ENCODE measurements around the gene HGS.

HGS gene, protein sequence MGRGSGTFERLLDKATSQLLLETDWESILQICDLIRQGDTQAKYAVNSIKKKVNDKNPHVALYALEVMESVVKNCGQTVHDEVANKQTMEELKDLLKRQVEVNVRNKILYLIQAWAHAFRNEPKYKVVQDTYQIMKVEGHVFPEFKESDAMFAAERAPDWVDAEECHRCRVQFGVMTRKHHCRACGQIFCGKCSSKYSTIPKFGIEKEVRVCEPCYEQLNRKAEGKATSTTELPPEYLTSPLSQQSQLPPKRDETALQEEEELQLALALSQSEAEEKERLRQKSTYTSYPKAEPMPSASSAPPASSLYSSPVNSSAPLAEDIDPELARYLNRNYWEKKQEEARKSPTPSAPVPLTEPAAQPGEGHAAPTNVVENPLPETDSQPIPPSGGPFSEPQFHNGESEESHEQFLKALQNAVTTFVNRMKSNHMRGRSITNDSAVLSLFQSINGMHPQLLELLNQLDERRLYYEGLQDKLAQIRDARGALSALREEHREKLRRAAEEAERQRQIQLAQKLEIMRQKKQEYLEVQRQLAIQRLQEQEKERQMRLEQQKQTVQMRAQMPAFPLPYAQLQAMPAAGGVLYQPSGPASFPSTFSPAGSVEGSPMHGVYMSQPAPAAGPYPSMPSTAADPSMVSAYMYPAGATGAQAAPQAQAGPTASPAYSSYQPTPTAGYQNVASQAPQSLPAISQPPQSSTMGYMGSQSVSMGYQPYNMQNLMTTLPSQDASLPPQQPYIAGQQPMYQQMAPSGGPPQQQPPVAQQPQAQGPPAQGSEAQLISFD

DNA sequence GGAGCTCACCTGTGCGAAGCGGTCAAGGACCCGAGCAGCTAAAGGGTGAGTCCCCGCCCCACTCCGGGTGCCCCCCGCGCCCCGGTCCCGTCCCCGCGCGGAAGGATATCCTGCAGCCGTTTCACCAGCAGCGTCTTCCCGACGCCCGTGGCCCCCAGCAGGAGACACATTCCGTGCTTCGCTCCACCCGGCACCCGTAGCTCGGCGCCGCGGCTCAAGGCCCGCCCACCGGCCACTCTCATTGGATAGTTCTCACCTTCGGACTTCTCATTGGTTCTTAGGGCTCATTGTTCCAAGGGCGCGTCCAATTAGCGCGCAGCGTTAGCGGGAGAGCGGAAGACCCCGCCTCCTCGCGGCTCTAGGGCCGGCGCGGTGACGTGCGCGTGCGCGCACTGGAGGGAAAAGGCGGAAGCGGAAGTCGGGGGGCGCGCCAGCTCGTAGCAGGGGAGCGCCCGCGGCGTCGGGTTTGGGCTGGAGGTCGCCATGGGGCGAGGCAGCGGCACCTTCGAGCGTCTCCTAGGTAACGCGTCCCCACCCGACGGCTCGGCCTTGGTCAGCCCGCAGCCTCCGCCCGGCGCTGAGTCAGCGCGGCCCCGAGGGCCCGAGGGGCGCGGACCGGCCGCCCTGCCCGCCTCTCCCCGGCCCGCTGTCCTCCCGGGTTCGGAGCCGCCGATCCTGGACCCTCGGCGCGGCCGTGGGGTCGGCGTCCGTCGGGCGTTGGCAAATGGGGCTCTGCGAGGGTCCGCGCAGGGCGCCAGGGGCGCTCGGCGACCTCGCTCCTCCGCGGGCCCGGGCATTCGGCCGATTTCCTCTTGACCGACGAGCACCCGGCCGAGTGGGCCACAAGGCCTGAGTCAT lies at the start of gene HGS, which contains the start of gene ARL16:
Gene HGS (plus strand): TSS at position 428 of the 858 bp plus-strand sequence. CDS start 56 bp downstream, at position 484.
Gene ARL16 (minus strand): TSS at position 214 of the 858 bp plus-strand sequence. CDS start 44 bp downstream, at position 170.
- DNase-seq (ENCODE audit: low read depth), result peak; percentile 94

DNA sequence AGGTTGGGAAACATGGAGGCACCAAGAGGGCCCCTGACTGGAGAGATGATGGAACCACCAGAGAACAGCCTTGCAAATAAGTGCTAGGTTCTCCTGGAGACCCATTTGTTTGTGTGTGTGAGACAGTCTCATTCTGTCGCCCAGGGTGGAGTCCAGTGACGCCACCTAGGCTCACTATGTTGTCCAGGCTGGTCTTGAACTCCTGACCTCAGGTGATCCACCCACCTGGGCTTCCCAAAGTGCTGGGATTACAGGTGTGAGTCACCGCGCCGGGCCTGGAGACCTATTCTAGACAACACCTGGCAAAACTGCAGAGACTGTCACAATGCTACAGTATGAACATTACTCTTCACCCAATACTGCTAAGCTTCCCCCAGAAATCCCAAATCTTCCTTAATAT lies 48.4 kb upstream of the HGS start:
- DNase-seq (ENCODE audit: low read depth), result no peak

DNA sequence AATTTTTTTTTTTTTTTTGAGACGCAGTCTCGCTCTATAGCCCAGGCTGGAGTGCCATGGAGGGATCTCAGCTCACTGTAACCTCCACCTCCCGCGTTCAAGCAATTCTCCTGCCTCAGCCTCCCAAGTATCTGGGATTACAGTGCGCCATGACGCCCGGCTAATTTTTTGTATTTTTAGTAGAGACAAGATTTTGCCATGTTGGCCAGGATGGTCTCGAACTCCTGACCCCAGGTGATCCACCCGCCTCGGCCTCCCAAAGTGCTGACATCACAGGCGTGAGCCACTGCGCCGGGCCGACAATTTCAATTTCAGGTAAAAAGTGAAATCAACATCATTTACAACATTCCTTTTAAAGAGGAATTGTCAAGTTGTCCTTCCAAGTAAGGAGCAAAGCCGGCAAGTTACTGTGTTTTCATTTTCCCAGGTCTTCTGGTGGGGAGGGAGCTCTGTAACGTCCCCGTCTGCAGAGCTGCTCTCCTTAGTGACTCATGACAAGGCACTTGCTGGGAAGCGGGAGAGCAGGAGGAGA lies 47.8 kb upstream of the HGS start:
- no peak for DNase-seq (ENCODE audit: low read depth)

DNA sequence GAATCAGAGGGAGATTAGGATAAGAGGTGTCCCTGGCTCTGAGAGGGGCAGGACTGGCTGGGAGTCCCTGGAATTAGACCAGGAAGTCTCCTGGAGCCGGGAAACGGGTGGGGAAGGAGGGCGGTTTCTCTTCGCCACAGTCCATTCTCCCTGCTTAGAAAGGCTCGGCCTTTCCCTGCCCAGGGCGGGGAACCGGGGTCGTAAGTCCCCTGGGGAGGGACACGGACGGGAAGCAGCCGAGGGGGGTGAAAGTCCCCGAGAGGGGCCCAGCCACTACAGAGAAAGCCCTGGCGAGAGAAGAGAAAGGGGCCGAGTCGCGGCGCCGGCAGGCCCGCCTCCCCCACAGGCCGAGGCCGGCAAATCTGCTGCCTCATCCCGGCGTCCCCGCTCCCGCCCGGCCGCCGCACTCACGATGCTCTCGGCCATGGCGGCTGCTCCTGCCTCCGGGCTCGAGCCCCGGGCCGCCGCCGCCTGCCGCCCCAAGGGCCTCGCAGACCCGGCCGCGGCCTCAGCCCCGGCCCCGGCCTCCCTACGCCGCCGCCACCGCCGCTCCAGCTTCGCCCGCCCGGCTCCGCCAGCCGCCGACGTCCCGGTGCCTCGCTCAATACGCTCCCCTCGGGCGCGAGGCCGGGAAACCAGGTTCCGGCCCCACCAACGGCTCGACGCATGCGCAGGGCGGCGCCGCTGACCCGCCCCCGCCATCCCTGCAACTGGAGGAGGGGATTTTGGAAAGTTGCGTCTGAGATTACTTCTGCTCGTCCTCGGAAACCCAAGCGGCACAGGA lies 47.1 kb upstream of the HGS start, which contains the start of the genes NPLOC4 and TSPAN10:
Gene NPLOC4 (minus strand): TSS at position 608 of the 784 bp plus-strand sequence. CDS start 182 bp downstream, at position 426.
Gene TSPAN10 (plus strand): TSS at position 692 of the 784 bp plus-strand sequence. CDS start 5,217 bp downstream, outside the sequence.
- peak; percentile 86 for DNase-seq (ENCODE audit: low read depth)

DNA sequence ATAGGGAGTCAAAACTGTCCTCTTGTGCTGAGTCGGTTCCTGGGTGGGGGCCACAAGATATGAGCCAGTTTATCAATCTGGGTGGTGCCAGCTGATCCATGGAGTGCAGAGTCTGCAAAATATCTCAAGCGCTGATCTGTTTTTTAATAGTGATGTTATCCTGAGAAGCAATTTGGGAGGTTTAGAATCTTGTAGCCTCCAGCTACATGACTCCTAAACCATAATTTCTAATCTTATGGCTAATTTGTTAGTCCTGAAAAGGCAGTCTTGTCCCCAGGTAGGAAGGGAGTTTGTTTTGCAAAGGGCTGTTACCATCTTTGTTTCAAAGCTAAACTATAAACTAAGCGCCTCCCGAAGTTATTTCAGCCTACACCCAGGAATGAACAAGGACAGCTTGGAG lies 45.1 kb upstream of the HGS start:
- no peak for DNase-seq (ENCODE audit: low read depth)

DNA sequence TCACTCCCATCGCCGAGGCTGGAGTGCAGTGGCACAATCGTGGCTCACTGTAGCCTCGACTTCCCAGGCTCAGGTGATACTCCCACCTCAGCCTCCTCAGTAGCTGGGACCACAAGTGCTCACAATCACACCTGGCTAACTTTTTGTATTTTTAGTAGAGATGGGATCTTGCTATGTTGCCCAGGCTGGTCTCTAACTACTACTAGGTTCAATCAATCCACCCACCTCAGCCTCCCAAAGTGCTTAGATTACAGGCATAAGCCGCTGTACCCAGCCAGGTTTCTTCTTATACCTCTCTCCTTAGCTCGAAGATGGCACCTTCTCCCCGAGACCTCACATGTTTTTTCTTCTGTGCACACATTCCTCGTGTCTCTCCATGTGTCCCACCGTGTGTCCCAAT lies 43.8 kb upstream of the HGS start:
- no peak for DNase-seq (ENCODE audit: low read depth)

DNA sequence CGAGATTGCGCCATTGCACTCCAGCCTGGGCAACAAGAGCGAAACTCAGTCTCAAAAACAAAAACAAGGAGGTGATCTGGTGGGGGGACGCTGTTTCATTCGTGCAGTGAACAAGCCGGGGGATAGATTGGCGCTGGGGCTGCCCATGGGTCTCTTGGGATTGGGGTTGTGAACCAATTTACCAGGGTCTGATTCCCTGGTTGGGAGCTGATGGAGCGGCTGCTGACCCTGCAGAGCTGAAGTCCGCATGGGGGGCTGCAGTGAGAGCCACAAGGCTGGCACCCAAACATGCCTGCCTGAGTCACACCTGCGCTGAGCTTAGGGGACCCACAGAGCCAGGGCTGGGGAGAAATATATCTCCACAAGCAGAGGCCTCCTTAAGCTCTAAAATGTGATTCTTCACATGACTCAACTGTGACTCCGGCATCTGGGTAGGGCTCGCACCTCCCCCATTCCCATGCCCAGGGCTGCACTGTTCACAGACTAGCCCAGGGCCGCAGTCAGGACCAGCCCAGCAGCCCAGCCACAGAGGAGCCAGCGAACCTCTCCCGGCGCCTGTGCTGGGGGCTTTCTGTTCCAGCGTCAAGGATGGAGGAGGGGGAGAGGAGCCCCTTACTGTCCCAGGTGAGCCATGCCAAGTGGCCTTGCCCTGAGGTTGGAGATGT lies 41.9 kb upstream of the HGS start:
- DNase-seq (ENCODE audit: low read depth), result no peak

DNA sequence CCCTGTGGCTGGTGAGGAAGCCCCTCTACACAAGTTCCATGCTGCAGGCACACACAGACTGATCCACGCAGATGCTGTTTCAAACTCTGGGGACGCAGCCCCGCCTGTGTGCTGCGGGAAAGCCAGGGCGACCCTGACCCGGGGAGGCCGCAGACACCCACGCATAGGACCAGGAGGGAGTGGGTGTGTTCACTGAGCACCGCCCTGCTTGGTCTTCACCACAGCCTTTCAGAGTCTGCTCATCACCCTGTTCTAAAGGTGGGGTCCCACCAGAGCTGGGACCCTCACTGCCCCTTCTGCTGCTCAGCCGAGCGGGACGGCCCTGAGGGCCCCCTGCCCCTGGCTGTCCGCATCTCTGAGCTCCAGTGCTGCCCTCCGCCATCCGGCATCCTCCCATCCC lies 39.3 kb upstream of the HGS start:
- no peak for DNase-seq (ENCODE audit: low read depth)

DNA sequence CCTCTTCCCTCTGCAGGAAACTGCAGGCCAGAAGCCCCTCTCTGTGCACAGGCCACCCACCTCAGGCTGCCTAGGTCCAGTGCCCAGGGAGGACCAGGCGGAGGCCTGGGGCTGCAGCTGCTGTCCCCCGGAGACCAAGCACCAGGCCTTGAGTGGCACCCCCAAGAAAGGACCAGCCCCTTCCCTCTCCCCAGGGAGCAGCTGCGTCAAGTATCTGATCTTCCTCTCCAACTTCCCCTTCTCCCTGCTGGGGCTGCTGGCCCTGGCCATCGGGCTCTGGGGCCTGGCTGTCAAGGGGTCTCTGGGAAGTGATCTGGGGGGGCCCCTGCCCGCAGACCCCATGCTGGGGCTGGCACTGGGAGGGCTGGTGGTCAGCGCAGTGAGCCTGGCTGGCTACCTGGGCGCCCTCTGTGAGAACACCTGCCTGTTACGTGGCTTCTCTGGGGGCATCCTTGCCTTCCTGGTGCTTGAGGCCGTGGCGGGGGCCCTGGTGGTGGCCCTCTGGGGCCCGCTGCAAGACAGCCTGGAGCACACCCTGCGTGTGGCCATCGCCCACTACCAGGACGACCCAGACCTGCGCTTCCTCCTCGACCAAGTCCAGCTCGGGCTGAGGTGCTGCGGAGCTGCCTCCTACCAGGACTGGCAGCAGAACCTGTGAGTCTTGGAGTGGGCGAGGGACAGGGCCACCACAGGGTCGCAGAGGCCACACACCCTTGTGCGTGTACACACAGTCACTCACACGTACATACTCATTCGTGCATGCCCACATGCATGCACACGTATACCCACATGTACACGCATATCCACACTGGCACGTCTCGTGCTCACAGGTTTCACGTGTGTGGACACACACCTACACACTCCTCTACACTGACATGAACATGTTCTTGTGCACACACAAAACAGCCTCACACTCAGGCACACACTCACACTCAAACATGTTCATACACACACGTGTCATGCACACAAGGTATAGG lies 38.5 kb upstream of the HGS start:
- DNase-seq (ENCODE audit: low read depth), result no peak

DNA sequence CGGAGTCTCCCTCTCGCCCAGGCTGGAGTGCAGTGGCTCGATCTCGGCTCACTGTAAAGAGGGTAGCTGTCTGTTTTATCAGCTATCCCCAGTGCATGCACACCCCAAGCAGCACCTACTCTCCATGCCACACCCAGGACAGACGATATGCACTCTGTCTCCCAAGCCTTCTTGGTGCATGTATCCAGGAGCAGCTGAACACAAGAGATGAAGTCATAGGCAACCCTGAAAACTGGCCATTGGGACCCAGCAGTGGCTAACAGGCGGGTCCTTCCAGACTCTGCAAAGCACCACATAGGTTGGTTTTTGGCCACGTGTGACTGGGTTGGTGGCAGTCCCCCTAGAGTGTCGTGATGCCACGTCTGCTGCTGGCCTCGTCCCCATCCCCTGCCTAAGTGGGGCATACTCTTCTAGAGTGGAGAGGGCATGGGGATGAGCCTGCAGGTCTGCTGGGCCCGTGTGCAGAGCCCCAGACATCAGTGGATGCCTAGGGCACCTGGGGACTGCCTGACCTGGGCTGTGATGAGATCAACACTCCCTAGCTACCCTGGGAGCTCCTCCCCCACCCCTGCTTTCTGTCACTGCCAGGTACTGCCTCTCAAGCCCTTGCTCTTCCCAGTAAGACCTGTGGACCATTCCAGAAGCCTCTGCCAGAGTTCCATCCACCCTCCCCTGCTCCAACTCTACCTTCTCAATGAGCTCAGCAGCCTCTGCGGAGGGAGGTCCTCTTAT lies 36.8 kb upstream of the HGS start:
- no peak for DNase-seq (ENCODE audit: low read depth)

DNA sequence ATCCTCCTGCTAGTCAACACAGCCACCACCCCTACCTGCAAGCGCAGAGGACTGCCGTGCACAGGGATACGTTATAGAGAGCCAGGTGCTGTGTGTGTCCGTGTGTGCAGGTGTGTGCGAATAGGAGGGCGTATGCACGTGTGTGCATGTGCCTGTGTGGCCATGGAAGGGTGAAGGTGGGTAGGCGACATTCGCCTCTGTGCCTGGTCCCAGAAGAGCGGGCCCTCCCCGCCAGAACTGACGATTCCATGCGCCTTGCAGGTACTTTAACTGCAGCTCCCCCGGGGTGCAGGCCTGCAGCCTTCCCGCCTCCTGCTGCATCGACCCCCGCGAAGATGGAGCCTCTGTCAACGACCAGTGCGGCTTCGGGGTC lies 36.2 kb upstream of the HGS start:
- DNase-seq (ENCODE audit: low read depth), result no peak

DNA sequence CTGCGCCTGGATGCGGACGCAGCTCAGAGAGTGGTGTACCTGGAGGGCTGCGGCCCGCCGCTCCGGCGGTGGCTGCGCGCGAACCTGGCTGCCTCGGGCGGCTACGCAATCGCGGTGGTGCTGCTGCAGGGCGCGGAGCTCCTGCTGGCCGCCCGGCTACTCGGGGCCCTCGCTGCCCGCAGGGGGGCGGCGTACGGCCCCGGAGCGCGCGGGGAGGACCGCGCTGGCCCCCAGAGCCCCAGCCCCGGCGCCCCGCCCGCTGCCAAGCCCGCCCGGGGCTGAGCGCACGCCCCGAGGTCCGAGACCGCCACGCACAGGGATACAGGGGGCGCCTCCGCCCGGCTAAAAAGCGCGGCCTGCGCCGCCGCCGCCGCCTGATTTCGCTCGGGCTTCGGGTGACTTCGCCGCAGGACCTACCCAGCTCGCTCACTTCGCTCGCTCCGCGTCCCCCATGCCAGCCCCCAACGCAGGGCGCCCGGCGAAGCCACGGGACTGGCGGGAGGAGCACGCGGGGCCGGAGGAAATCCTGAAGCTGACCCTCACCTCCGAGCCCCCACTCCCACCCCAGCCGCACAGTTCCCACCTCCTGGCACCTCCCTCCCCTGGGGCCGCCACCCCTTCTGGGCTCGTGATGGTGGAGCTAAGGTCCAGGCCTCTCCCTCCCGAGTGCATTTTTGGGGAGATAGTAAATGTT lies 35.7 kb upstream of the HGS start:
- no peak for DNase-seq (ENCODE audit: low read depth)

DNA sequence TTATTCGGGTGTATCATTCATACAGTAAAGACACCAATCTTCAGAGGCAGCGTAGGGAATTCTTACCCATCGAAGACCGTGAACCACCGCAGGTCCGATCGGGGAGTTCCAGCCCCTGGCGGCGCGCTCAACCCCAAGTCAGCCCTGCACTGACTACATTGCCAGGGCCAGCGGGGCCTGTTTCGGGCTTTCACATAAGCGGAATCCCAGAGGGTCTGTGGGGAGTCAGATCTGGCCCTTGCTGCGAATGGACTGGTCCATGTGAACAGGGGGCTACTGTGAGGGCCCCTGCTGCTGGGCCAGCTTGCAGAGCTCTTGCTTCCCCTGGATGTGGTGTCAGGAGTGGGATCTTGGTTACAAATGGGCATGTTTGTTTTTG lies 35.1 kb upstream of the HGS start:
- DNase-seq (ENCODE audit: low read depth), result no peak

DNA sequence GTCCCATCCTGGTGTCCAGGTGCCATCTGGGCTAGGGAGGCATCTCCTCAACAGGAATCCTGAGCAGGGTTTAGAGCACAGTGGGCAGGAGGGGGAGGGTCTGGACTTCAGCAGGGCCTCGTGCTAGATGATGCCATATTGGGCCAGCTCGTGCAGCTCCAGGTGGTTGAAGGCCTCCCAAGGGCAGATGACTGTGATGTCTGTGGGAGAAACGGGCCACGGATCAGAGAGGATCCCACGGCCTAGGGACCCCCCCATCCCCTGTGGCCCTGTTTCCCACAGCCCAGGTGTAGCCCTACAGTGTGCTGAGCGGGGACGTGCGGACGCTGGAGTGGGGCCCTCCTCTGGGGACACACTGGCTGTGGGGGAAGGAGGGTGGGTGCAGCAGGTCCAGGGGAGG lies 32.9 kb upstream of the HGS start:
- no peak for DNase-seq (ENCODE audit: low read depth)

DNA sequence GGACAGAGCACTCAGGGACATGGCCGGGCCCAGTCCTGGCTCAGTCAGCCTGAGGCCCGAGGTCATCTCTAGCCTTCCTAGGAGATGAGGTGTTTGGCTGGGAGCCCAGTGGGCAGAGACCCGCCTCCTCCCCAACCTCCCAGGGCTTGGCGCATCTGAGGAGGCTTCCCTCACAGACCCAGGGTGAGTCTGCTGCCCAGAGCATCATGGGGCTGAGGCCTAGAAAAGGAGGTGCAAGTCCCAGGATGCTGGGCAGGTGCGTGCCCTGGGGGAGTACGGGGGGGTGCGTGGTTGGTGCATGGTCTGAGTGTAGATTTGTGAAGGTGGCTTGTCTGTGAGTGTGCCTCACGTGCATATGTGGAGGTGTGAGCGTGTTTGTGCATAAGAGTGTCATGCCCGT lies 32.1 kb upstream of the HGS start:
- no peak for DNase-seq (ENCODE audit: low read depth)

DNA sequence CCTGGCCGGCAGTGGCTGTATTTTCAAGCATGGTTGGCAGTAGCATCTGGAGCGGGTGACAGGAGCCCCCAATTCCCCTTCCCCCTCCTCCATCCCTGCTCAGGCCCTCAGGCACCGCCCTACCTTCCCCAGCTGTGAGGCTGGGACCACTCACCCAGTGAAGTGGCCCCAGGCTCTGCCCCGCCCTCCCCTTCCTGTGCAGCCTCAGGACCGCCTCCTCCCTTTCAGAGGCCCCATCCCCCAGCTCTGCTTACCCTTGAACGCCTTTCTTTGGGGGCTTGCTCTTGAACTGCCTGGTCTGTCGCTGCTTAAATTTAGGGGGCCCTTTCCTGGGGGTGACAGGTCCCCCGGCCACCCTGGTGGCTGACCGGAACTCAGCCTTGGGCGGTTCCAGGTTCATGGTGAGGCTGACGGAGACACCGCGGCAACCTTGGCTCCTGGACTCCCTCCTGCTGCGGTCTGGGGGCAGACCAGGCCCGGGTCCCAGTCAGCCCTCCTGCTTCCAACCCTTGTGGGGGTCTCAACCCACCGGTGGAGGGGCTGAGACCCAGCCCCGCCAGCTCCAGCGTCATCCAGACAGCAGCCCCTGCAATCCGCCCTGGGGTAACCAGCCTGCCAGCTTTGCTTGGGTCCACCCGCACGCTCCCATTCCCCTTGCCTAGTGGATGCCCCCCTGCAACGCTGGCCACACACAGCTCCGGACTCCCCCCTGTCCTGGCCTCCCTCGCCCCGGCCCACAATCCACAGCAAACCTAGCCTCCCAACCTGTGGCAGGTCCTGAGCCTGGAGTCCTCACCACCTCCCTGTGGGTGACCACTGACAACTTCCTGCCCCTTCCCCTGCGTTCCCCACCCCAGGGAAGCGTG lies 30.7 kb upstream of the HGS start:
- DNase-seq (ENCODE audit: low read depth), result no peak
